G401 (cell line): ENCODE results near the gene GTPBP3. TPM values are rescaled to one million over a fixed set of nuclear protein-coding genes. Genes with fewer than 3 reads are reported as not detected.

ENCODE experiments used
- DNase-seq: peaks from one replicate; pipeline ENCODE4 v3.0.0-alpha.2; 2015; ENCODE audit warnings: low spot score
- in situ Hi-C: cut with HindIII; loops from 2 replicates; pipeline ENCODE4 v1.10.0; 2016; ENCODE audit warnings: low sequenced_read_pairs, mixed read lengths
- total RNA-seq: library from RNA; depleted of rRNA; stranded (reverse); fragments of >200 nt; shearing (Covaris generic); gene quantifications from 2 replicates; pipeline ENCODE4 v1.2.3, GENCODE V29; 2014

GTPBP3 gene
- total RNA-seq, 1 experiment from 2014 or later = 41.1 TPM

DNA sequence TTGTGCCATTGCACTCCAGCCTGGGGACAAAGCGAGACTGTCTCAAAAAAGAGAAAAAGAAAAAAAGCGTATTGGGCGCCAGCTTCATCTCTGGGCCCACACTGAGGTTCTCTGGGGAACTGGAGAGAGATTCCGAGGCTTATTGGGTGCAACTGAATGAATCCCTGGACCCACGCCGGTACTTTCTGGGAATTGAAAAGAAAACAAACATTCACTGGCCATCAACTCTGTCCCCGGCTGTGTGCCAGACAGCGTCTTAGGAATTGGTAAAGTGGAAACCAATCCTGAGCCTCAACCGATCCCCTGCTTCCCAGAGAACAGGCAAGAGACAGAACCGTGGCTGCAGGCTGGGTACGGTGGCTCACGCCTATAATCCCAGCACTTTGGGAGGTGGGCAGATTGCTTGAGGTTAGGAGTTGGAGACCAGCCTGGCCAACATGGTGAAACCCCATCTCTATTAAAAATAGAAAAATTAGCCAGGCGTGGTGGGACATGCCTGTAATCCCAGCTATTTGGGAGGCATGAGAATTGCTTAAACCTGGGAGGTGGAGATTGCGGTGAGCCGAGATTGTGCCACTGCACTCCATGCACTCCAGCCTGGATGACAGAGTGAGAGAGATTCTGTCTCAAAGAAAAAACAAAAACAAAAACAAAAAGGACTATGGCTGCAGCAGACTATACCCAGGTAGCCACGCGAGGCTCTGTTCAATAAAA is 11.3 kb upstream of the GTPBP3 start:
- peak; percentile 37 for DNase-seq
- in situ Hi-C loops = no loop called here

DNA sequence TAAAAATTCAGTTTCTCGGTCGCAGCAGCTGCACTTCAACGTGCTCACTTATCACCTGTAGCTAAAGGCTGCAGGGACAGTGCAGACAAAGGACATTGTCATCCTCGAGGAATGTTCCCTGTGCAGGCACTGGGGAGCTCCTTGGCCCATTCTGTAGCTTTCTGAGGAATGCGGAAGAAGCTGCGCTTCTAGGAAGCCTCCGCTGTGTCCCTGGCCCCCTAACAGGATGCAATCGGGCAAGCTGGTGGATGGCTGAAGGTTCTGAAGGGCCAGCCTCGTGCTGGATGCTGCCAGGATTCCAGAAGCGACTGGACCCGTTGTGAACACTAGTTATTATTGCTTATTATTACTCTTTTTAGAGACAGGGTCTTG is 10.8 kb upstream of the GTPBP3 start:
- in situ Hi-C loops = no loop called here

DNA sequence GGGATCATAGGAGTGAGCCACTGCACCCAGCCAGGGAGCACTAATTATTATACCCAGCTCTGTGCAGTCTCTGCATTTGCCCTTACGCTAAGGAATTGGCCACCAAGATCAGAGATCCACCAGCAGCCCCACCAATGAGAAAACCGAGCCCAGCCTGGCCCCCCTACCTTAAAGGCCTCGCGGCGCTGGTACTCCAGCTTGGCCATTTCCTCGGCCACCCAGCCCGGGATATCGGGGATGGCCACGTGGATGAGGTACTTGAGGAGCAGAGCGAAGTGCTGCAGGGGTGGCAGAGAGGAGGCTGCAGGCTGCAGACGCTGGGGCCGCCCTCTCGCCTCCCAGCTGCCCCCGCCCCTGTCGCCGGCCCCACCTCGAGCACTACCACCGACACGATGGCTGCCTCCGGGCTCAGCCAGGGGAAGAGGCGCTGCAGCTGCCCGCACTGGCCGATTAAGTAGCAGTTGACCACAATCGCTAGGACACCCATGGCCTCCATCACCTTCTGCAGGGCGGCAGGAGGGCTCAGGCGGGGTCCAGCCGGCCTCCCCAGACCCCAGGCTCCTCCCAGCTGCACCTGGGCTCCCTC is 10.2 kb upstream of the GTPBP3 start:
- DNase-seq = no peak
- in situ Hi-C loops = no loop called here

More for the DNA sequence above, 10.8 kb upstream of the GTPBP3 start:
- DNase-seq = no peak

GRCh38 chr19:17327654-17328516 is 9.5 kb upstream of the GTPBP3 start:
- DNase-seq = peak; percentile 50
- in situ Hi-C loops = no loop called here

DNA sequence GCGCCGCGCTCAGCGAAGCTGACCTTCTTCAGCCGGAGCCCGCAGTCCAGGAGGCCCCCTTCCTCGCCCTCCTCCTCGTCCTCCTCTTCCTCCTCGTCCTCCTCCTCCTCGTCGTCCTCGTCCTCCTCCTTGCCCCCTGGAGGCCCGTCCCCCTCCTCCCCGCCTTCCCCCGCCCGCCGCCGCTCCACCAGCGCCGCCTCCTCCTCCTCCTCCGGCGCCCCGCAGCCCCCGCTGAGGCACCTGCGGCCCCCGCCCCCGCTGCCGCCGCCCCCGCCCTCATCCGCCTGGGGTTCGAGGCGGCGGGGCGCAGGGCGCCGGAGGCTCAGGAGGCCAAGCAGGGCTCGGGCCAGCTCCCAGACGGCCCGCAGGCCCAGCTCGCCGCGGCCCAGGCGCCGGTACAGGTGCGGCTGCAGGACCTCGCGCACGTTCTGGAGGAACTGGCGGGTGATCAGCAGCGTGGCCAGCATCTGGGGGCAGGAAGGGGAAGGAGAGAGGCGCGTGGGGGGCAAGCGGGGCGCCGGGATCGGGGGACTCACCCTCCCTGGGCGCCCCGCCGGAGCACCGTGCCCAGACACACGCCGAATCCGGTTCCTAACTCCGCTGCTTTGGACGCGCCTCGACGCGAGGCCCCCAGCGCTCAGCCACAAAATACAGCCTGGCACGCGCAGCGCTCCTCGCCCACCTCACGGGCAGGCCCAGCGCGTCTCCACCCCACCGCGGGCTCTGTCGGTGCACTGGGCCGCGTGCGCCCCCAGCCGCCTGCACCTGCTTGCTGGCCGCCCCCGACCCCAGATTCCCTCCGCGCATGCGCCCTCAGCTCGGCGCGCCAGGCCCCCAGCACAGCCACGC is 8.6 kb upstream of the GTPBP3 start:
- in situ Hi-C loops = no loop called here
- no peak for DNase-seq

DNA sequence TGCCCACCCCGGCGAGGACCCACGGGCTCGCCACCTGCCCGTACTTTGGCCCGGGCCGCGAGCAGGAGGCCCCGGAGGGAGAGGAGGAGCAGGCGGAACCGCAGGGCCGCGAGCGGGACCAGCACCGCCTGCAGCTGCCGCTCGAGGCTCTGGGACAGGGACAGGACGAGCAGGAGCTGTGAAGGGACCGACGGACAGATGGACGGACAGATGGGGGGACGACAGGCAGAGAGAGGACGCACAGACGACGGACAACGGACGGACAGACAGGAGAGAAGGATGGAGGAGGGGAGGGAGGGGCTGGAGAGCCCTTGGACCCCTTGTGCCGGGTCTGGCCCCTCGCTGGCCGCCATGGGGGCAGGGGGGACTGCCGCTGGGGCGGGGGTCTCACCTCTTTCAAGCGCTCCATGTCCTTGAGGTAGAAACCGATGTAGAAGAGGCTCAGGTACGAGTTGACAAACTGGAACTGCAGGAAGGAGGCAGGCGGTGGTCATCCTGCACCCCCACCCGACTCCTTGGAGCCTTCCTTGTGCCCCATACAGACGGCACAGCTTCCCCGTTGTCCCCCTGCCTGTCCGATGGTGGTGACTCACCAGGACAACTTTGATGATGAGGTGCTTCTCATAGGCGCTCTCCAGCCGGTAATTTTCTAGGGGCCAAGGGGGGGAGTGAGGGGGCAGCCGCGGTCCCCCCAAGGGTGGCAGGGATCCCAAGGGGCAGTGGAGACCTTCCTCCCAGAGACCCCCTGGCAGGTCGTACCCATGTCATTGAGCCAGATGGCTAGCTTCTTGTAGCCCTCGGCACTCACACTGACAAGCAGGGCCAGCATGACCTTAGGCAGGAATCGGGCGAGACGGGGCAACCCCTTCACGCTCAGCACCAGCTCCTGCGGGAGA is 7.7 kb upstream of the GTPBP3 start:
- no peak for DNase-seq
- in situ Hi-C loops = no loop called here

DNA sequence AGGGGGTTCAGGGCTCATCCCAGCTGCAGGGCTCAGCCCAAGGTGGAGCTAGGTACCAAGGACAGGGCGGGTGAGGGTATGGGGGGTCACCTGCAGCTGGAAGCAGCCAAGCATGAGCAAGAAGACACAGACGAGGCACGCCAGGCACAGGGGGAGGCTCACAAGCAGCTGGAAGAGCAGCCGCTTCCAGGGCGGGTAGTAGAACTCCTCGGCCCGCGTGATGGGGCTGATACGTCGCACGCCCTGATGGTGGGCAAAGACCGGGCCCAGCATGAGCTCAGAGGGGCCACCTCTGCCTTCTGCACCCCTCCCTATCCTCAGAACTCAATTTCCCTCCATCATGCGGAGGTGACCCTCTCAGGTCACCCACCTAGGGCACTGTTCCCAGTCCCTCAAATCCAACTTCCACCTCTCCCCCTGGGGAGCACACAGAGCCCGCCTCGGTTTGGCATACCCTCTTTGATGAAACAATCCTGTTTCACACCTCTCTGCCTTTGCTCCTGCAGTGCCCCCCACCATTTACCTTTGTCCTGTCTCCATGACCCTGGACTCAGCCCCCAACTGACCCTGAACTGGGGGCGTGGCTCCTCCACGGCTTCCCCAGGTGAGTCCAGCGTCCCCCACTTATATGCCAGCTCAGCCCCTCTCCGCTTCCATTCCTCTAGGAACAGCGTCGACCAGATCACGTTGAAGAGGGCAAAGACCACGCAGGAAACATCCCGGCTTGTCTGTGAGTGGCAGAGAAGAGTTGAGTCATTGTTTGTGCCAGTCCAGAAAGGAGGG is 6.9 kb upstream of the GTPBP3 start:
- in situ Hi-C loops = no loop called here
- no peak for DNase-seq

DNA sequence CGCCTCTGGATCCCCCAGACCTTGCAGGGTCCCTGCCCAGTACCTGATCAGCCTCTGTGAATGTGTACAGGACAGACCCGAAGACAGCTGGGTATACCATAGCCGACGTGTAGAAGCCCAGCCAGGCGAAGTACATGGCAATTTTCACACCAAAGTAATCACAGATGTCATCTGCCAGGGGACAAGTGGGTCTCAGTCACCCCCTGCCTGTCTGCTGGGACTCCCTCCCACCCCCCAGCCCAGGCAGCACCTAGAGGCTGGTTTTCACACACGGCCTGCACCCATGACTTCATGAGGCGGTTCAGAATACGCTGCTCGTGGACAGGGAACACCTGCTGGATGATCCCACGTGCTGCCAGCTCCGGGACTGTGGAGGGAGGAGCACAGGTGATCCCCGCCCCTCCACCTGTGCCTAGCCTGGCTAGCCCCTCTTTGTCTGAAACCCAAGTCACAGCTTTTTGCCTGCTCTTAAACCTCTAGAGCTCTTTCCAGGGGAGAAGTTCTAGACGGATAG is 6.3 kb upstream of the GTPBP3 start:
- no peak for DNase-seq
- in situ Hi-C loops = no loop called here

- in situ Hi-C loops = no loop called here
- DNase-seq = no peak
Measured at GRCh38 chr19:17332360-17332676, 5.0 kb upstream of the GTPBP3 start.

- DNase-seq = peak; percentile 74
- in situ Hi-C loops = no loop called here
Measured at GRCh38 chr19:17332677-17333581, 4.4 kb upstream of the GTPBP3 start.

GRCh38 chr19:17333611-17334413 is 3.5 kb upstream of the GTPBP3 start:
- DNase-seq = peak; percentile 42

GRCh38 chr19:17334414-17335409 is 2.6 kb upstream of the GTPBP3 start, which contains the start of gene ANO8:
TSS of gene ANO8 (minus strand) at chr19:17334855. CDS start at chr19:17334670, 185 bp downstream.
- in situ Hi-C loops = no loop called here
- DNase-seq = peak; percentile 97

More at GRCh38 chr19:17333611-17334413, 3.5 kb upstream of the GTPBP3 start:
- in situ Hi-C loops = no loop called here

GRCh38 chr19:17335575-17335974 is 1.8 kb upstream of the GTPBP3 start:
- in situ Hi-C loops = no loop called here

DNA sequence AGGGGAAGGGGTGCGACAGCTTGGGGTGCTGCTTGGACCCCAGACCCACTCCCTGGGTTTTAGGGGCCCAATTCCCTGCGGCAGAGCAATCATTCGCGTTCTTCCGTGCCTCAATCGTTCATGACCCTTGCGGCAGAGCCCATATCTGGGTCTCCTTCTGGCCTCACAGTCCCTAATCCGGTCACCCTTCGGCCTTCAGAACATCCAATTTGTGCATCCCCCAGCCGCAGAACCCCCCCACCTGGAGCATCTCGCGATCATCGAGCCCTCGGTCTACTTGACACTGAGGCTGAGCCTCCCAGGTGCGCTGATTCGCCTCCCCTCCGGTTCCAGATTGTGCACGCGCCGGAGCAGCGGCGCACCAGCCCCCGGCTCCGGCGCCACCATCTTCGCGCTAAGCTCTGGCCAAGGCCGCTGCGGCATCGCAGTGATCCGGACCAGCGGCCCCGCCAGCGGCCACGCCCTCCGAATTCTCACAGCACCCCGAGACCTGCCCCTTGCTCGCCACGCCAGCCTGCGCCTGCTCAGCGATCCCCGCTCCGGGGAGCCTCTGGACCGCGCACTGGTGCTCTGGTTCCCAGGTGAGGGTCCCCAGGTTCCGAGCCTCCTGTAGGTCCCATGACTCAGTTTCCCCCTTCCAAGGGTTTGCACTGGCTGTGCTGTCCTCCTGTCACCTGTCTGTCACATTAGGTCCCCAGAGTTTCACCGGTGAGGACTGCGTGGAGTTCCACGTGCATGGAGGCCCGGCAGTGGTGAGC is 501 bp downstream of the GTPBP3 start:
- in situ Hi-C loops = no loop called here
- DNase-seq = no peak

More at GRCh38 chr19:17335575-17335974, 1.8 kb upstream of the GTPBP3 start:
- DNase-seq = no peak
